HG03469 (cell line): ENCODE results near the gene PXDN.
"Not testable (repeated sequence)": the region's sequence is repeated elsewhere in the genome, so short reads cannot be mapped to it uniquely, and the experiment has no call there.

Experiments used
- ATAC-seq: cut with Tn5 transposase; IDR thresholded peaks from one replicate; pipeline ENCODE4 v1.9.1; 2021; ENCODE audit warnings: mild to moderate bottlenecking, moderate library complexity, moderate number of reproducible peaks; ENCODE audit not compliant: unreplicated experiment

PXDN gene

DNA sequence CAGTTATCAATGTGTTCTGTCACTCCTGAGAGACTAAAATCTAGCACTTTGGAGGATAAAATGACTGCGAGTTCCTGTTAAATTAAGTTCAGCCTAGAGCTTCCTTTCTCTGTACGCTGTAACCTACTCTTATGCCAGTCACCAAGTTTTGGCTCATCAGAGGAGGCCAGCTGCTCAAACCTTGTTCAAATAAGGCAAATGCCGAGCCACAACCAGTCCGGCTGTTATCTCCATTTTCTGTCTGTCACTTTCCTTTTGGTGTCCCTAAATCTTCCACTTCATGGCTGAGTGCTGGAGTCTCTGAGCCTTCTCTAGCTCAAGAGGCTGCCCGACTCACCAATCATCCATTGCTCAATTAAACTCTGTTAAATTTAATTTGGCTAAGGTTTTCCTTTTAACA is 33.5 kb upstream of the PXDN start:
- no peak for ATAC-seq

DNA sequence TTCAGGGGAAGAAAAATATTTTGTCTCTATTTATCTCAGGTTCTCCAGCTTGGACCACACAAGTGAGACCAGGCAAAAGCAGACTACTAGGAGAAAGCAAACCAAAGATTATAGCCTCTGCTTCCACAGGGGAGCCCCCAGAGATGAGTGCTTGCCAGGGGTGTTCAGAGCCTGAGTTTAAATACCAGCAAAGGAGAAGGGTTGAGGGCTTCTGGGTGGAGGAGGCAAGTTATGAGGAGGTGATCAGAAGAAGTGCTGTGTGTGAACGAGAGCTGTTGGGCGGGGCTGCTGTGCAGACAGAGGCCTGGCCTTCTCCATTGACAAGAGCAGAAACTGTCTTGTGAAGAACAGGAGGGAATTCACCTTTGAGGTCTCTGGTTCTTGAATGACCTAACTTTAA is 32.8 kb upstream of the PXDN start:
- no peak for ATAC-seq

DNA sequence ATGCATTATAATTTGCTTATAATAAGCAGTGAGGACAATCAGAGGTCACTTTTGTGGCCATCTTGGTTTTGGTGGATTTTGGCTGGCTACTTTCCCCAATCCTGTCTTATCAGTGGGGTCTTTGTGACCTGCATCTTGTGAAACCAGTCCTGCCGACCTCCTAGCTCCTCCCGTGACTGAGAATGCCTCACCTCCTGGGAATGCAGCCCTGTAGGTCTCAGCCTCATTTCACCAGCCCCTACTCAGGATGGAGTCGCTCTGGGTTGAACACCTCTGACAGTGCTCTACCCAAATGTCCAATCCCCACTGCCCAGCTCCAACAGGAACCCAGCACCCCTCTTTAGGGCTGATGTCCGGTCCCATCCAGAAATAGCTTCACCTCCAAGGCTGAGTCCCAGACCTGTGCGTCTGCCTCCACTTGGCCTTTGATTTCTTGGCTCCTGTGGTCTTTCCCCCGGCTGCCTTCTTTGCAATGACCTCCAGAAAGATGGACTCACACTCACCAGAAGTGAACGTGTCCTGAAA is 31.3 kb upstream of the PXDN start:
- ATAC-seq, result no peak

DNA sequence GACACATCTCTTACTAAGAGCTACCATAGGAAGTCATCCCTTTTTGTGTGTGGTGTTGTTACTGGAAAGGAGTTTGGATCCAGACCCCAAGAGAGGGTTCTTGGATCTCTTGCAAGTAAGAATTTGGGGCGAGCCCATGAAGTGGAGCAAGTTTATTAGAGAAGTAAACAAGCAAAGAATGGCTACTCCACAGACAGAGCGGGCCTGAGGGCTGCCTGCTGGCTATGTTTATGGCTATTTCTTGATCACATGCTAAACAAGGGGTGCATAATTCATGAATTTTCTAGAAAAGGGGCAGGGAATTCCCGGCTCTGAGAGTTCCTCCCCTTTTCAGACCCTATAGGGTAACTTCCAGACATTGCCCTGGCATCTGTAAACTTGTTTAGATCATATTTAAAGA is 30.6 kb upstream of the PXDN start:
- ATAC-seq, result no peak

DNA sequence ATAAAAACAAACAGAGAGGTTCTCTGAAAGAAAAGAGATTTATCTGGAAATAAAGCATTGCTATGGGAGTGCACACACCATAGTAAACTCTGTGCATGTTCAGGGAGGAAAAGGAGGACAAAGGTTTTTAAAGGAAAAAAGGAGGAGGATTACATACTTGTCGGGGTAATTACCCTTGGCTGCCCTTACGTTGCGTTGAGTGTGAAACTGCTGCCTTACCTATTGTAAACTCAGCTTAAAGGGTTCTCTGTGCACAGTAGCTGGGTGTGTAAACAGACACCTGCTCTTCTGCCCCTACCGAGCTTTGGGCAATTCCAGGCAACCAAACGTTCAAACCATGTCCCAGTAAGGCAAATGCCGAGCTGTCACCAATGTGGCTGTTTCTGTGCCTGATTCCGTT is 29.6 kb upstream of the PXDN start:
- no peak for ATAC-seq

DNA sequence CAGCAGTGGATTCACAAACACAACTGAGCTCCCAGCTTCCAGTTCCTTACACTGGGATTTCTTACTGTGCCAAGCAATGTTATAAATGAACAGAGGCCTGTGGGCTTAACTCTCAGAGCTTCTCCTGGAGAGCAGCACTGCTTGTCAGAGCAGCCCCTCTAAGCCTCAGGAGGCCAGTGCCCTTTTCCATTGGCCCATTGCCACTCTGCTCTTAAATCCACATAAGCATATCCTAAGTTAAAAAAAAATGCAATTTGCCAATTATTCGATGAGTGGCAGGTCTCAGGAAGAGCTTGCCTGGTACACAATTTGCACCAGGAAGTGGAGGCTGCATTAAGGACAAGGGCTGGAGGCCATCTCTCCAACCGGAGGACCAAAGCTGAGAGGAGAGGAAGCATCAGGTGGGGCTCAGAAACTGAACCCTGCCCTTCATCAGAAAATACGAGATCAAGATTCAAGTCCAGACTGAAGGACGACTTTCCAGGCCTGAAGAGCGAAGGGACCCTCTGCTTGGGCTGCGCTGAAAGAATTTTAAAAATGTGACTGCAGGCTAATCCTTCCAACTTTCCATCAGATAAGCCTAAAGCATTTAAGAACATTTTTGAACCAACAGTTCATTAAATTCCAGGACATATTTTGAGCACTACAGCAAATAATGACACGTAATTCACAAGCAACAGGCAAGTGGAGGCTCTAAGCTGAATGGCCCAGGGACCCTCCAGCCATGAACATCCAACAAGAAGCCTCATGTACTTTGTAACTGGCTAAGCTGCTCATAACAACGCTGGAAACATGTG is 28.4 kb upstream of the PXDN start:
- ATAC-seq, result no peak

GRCh38 chr2:1771626-1772280 is 27.4 kb upstream of the PXDN start:
- no peak for ATAC-seq

DNA sequence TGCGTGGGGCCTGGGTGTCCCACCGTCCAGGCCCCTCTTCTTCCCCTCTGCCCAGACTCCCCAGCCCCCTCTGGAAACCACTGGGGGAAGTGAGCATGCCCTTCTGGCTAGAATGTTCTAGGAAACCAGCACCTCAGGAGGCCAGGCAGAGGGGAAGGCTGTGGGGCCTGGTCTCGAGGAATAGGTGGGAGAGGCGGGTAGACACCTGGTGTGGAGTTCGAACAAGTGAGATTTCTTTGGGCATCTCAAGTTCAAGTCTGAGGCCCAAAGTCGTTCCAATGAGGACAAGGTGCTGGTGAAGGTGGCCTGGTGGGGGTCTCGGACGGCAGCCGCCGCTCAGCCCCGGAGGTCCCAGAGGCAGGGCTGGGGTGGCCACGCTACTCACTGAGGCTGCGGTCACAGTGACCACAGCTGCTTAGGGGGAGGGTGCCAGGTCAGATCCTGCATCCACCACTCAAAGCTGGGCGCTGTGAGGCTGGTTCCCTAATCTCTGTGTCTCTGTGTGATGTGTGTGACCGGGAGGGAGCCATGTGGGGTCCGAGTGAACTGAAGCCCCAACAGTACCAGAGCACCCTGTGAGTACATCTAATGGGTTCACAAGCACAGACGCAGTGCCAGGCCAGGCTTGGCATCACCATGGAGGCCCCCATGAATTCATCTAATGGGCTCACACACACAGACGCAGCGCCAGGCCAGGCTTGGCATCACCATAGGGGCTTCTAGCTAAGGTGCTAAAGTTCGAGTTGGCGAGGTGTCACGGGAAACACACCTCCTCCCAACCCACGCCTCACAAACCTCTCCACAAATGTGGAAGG is 26.5 kb upstream of the PXDN start:
- ATAC-seq, result no peak

GRCh38 chr2:1769703-1770422 is 25.5 kb upstream of the PXDN start:
- ATAC-seq, result no peak

DNA sequence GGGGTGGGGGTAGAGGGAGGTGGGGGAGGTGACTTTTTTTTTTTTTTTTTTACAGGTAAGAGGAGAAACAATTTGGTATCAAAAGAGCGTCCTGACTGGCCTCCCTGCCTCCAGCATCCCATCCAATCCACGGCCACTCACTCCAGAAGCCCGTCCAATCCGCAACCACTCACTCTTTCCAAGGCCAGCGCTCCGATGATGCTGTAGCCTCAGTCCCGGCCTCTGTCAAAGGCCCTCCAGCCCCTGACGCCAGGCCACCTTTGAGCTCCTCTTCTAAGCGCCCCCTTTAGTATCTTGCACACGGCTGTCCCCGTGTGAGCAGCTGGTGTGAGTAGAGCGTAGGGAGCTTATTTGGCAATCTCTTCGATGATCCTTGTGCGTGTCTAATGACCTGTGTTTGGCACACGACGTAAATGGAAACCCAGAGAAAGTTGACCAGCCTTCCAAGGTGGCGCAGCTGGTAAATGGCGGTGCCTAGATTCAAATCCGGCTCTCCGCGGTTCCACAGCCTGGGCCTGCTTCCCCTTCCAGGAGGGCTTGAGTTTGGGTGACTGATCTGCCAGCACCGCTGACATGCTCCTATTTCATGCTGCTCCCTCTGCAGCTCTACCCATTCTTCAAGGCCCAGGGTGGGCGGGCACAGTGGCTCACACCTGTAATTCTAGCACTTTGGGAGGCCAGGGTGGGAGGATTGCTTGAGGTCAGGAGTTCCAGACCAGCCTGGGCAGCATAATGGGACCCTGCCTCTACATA is 23.8 kb upstream of the PXDN start:
- no peak for ATAC-seq

- ATAC-seq, result no peak
Observed at GRCh38 chr2:1766851-1767811, 22.8 kb upstream of the PXDN start.

DNA sequence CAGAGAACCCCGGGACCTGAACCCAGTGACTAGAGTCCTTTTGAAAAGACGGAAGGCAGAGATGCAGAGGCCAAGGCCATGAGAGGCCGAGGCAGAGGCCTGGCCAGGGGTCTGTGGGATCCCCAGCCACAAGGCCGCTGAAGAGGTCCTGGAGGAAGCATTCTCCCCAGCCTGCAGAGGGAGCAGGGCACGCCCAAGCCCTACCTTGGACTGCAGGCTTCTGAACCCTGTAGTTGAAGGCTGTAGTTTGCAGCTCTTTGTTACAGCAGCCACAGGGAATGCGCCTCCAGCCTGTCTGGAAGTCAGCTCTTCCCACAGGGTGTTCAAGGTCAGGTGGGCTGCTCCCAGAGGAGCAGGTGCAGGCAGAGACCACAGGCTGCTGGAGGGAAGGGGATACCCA is 22.1 kb upstream of the PXDN start:
- no peak for ATAC-seq

- not testable (repeated sequence) for ATAC-seq
Observed at GRCh38 chr2:1765201-1765600, 20.9 kb upstream of the PXDN start.

- ATAC-seq, result no peak
Observed at GRCh38 chr2:1759611-1759930, 15.3 kb upstream of the PXDN start.

DNA sequence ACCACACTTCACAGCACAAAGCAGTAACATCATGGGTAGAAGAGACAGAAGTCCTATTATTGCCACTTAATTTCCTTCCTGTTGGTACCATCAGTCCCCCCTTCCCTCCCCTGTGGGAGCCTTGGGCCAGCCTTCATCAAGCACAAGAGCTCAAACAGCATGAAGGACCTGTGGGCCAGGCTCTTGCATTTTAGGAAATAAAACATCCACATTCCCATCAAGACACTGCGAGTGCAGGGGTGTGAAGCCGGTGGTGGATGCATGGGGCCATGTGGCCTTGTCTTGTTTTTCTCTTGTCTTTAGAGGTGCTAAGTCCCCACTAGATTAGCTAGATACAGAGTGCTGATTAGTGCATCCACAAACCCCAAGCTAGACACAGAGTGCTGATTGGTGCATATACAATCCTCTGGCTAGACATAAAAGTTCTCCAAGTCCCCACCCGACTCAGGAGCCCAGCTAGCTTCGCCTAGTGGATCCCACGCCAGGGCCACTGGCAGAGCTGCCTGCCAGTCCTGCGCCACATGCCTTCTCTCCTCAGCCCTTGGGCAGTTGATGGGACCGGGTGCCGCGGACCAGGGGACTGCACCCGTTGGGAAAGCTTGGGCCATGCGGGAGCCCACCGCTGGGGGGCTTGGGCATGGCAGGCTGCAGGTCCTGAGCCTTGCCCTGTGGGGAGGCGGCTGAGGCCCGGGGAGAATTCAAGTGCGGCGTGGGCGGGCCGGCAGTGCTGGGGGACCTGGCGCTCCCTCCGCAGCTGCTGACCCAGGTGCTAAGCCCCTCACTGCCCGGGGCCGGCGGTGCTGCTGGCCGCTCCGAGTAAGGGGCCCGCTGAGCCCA is 14.7 kb upstream of the PXDN start:
- no peak for ATAC-seq

- no peak for ATAC-seq
Observed at GRCh38 chr2:1758171-1758570, 13.9 kb upstream of the PXDN start.

DNA sequence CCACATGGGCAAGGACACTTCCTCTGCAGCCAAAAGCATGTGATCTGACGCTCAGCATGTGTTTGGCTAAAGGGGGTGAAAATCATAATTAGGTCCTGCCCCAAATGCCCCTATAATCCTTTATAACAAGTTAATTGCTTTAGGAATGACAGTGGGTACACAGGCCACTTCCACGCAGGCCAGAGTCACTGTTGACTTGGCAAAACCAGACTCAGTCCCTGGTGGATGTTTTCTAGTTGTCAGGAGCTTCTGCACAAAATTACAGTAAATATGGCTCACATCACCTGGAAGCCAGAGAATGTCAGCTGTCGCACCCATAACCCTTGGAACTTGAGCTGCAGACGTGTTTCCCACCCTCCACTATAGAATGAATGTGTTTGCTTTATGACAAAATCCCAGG is 13.3 kb upstream of the PXDN start:
- no peak for ATAC-seq

- ATAC-seq, result not testable (repeated sequence)
Observed at GRCh38 chr2:1757146-1757545, 12.8 kb upstream of the PXDN start.
